Effector CD4-positive, alpha-beta T cell (primary cell): ENCODE measurements around the gene PEX14.

Experiments used
- DNase-seq: peaks from one replicate; pipeline ENCODE4 v3.0.0-alpha.2; 2020

Gene PEX14

GRCh38 chr1:10521537-10522157, 46.9 kb downstream of the PEX14 start:
- DNase-seq, result no peak

GRCh38 chr1:10522322-10522860, 47.6 kb downstream of the PEX14 start:
- DNase-seq, result no peak

- no peak for DNase-seq
Measured at GRCh38 chr1:10525208-10525607, 50.5 kb downstream of the PEX14 start.

- DNase-seq, result no peak
Measured at GRCh38 chr1:10528066-10529014, 53.6 kb downstream of the PEX14 start.

GRCh38 chr1:10529091-10529490, 54.3 kb downstream of the PEX14 start:
- no peak for DNase-seq

- no peak for DNase-seq
Measured at GRCh38 chr1:10529765-10530164, 55.0 kb downstream of the PEX14 start.

- no peak for DNase-seq
Measured at GRCh38 chr1:10530281-10530740, 55.6 kb downstream of the PEX14 start.

- no peak for DNase-seq
Measured at GRCh38 chr1:10530756-10531495, 56.2 kb downstream of the PEX14 start.

GRCh38 chr1:10532362-10532761, 57.6 kb downstream of the PEX14 start:
- no peak for DNase-seq

- DNase-seq, result no peak
Measured at GRCh38 chr1:10534519-10534918, 59.8 kb downstream of the PEX14 start.

GRCh38 chr1:10536133-10536770, 61.5 kb downstream of the PEX14 start:
- DNase-seq, result no peak

- DNase-seq, result no peak
Measured at GRCh38 chr1:10537082-10537766, 62.5 kb downstream of the PEX14 start.

- no peak for DNase-seq
Measured at GRCh38 chr1:10538646-10539355, 64.1 kb downstream of the PEX14 start.

GRCh38 chr1:10539411-10540043, 64.8 kb downstream of the PEX14 start:
- DNase-seq, result no peak

- no peak for DNase-seq
Measured at GRCh38 chr1:10540277-10541005, 65.7 kb downstream of the PEX14 start.

GRCh38 chr1:10541286-10541685, 66.5 kb downstream of the PEX14 start:
- DNase-seq, result no peak

- no peak for DNase-seq
Measured at GRCh38 chr1:10544239-10544638, 69.5 kb downstream of the PEX14 start.

- DNase-seq, result no peak
Measured at GRCh38 chr1:10546896-10547295, 72.1 kb downstream of the PEX14 start.

GRCh38 chr1:10549904-10550664, 75.3 kb downstream of the PEX14 start:
- no peak for DNase-seq
